Measurements from ENCODE around the gene TTYH3. TPM values are rescaled to one million over a fixed set of nuclear protein-coding genes. Genes with fewer than 3 reads are reported as not detected.

The TTYH3 gene
- polyA plus RNA-seq, 1 experiment: 55.7 TPM

- TF ChIP-seq CTCF (IDR thresholded peaks at IDR 0.05; ENCODE audit: insufficient read depth, low read depth, low read length): no peak
- ChIA-PET CTCF (interaction anchor here (1.5 to 1.6 kb wide), 3 partner anchors 9 to 221 kb away, joined by 3 to 6 read pairs (median 5); no protein-coding TSS in a partner anchor), POLR2A (no interaction called here)
- DNase-seq (ENCODE audit: low read depth): no peak
- no peak overlapping the region for H3K4me3 ChIP-seq (ENCODE audit: low read depth, low read length)
- H3K27me3 ChIP-seq (ENCODE audit: control insufficient read depth, insufficient read depth, low read length): no peaks in the 10 kb centered on the region
- peaks cover 17% of the 10 kb centered on the region for H3K36me3 ChIP-seq (ENCODE audit: control insufficient read depth, insufficient read depth, low read length)
Measured at GRCh38 chr7:2644220-2644561, 12.4 kb downstream of the TTYH3 start.

GRCh38 chr7:2644562-2645273, 12.9 kb downstream of the TTYH3 start:
- no peak for DNase-seq (ENCODE audit: low read depth)
- TF ChIP-seq CTCF (IDR thresholded peaks at IDR 0.05; ENCODE audit: insufficient read depth, low read depth, low read length): no peak
- Histone ChIP-seq H3K4me3 (ENCODE audit: low read depth, low read length) (no peak overlapping the region), H3K27me3 (ENCODE audit: control insufficient read depth, insufficient read depth, low read length) (no peaks in the 10 kb centered on the region), H3K36me3 (ENCODE audit: control insufficient read depth, insufficient read depth, low read length) (peaks cover 20% of the 10 kb centered on the region)
- ChIA-PET POLR2A (no interaction called here), CTCF (interaction anchor here (1.5 to 1.7 kb wide), 4 partner anchors 8 to 221 kb away, joined by 3 to 6 read pairs (median 4); no protein-coding TSS in a partner anchor)

- no peaks in the 10 kb centered on the region for H3K27me3 ChIP-seq (ENCODE audit: control insufficient read depth, insufficient read depth, low read length)
- peaks cover 23% of the 10 kb centered on the region for H3K36me3 ChIP-seq (ENCODE audit: control insufficient read depth, insufficient read depth, low read length)
- POLR2A ChIA-PET: no interaction called here
- CTCF ChIA-PET: interaction anchor here (1.5 to 1.7 kb wide), 3 partner anchors 25 to 220 kb away, joined by 3 to 5 read pairs (median 4); no protein-coding TSS in a partner anchor
- DNase-seq (ENCODE audit: low read depth): no peak
- TF ChIP-seq CTCF (IDR thresholded peaks at IDR 0.05; ENCODE audit: insufficient read depth, low read depth, low read length): no peak
- H3K4me3 ChIP-seq (ENCODE audit: low read depth, low read length): no peak overlapping the region
Measured at GRCh38 chr7:2645274-2645868, 13.6 kb downstream of the TTYH3 start.

- no peak for TF ChIP-seq CTCF (IDR thresholded peaks at IDR 0.05; ENCODE audit: insufficient read depth, low read depth, low read length)
- CTCF ChIA-PET: interaction anchor here (1.7 kb wide), 1 partner anchor 80 kb away, joined by 4 read pairs; no protein-coding TSS in a partner anchor
- DNase-seq (ENCODE audit: low read depth): no peak
- POLR2A ChIA-PET: no interaction called here
- Histone ChIP-seq H3K4me3 (ENCODE audit: low read depth, low read length) (no peak overlapping the region), H3K27me3 (ENCODE audit: control insufficient read depth, insufficient read depth, low read length) (no peaks in the 10 kb centered on the region), H3K36me3 (ENCODE audit: control insufficient read depth, insufficient read depth, low read length) (peaks cover 27% of the 10 kb centered on the region)
Measured at GRCh38 chr7:2646336-2646679, 14.5 kb downstream of the TTYH3 start.

GRCh38 chr7:2646680-2647571, 15.1 kb downstream of the TTYH3 start:
- DNase-seq (ENCODE audit: low read depth): no peak
- CTCF ChIA-PET: no interaction called here
- Histone ChIP-seq H3K27me3 (ENCODE audit: control insufficient read depth, insufficient read depth, low read length) (no peaks in the 10 kb centered on the region), H3K36me3 (ENCODE audit: control insufficient read depth, insufficient read depth, low read length) (peaks cover 31% of the 10 kb centered on the region), H3K4me3 (ENCODE audit: low read depth, low read length) (no peak overlapping the region)
- TF ChIP-seq CTCF (IDR thresholded peaks at IDR 0.05; ENCODE audit: insufficient read depth, low read depth, low read length): no peak
- POLR2A ChIA-PET: no interaction called here
